Thyroid gland (tissue), 4 donors: Measurements from ENCODE around the gene SLC5A8. TPM values are rescaled to one million over a fixed set of nuclear protein-coding genes. Genes with fewer than 3 reads are reported as not detected.
A peak's percentile ranks its signal among the peaks of the same experiment; 100 is the strongest.
"Not testable (repeated sequence)": the region's sequence is repeated elsewhere in the genome, so short reads cannot be mapped to it uniquely, and the experiment has no call there.

Experiments used
- DNase-seq, 2 donors: peaks; one replicate each; pipeline ENCODE4 v3.0.0-alpha.2; 2019
- H3K27ac ChIP-seq, 3 donors: fragments of 200-600 bp; sonication (generic); 1 replicate in 2 of 3; 2 replicates in 1 of 3; pipeline ENCODE4 v1.5.1; 2016 to 2019; ENCODE audit warnings: mild to moderate bottlenecking in 1 of 3, moderate library complexity in 1 of 3
- H3K27me3 ChIP-seq: fragments of 200-600 bp; sonication (generic); one replicate; pipeline ENCODE4 v1.5.1; 2019
- H3K36me3 ChIP-seq, 2 donors: fragments of 200-600 bp; sonication (generic); one replicate each; pipeline ENCODE4 v1.5.1; 2016 to 2019
- H3K4me1 ChIP-seq, 2 donors: fragments of 200-600 bp; sonication (generic); one replicate each; pipeline ENCODE4 v1.5.1; 2017 to 2019
- H3K4me3 ChIP-seq, 3 donors: fragments of 200-600 bp; sonication (generic); replicated peaks in 1 of 3; 1 replicate in 2 of 3; 2 replicates in 1 of 3; pipeline ENCODE4 v1.5.1; 2016; ENCODE audit warnings: mild to moderate bottlenecking in 1 of 3
- H3K9me3 ChIP-seq: fragments of 200-600 bp; sonication (generic); one replicate; pipeline ENCODE4 v1.5.1; 2017
- CTCF ChIP-seq, 6 experiments: fragments of 200-600 bp in 3 of 6; fragments of 450-650 bp in 3 of 6; sonication (generic) in 3 of 6; IDR thresholded peaks; one replicate each; pipeline ENCODE4 v1.5.1; 2016 to 2019; ENCODE audit warnings: antibody characterized with exemption in 6 of 6, mild to moderate bottlenecking in 2 of 6, inconsistent platforms in 1 of 6, moderate library complexity in 1 of 6
- POLR2A ChIP-seq, 2 donors: fragments of 450-650 bp; IDR thresholded peaks; one replicate each; pipeline ENCODE4 v1.6.1; 2017; ENCODE audit warnings: antibody characterized with exemption in 2 of 2, mild to moderate bottlenecking in 2 of 2, moderate library complexity in 1 of 2
- WGBS, 2 donors: methylation state at CpG; one replicate each; pipeline ENCODE4 v1.1.5; 2017; 5-methylcytosine and 5-hydroxymethylcytosine counted together
- intact Hi-C: fragments of 100-400 bp; cut with DNase I; formaldehyde crosslinking; loops from one replicate; pipeline ENCODE4 v1.15.1; 2023
- total RNA-seq, 4 donors: library from RNA; depleted of rRNA; stranded (reverse); fragments of >200 nt; gene quantifications; one replicate each; pipeline ENCODE4 v1.2.3, GENCODE V29; 2016

SLC5A8 gene
- total RNA-seq, 4 donors from 2014 or later: 51.3 to 114 (median 75.9) TPM

- TF ChIP-seq POLR2A (IDR thresholded peaks at IDR 0.05) (no peak), CTCF (IDR thresholded peaks at IDR 0.05) (no peak)
Measured at GRCh38 chr12:101165319-101165718, 44.7 kb downstream of the SLC5A8 start.

DNA sequence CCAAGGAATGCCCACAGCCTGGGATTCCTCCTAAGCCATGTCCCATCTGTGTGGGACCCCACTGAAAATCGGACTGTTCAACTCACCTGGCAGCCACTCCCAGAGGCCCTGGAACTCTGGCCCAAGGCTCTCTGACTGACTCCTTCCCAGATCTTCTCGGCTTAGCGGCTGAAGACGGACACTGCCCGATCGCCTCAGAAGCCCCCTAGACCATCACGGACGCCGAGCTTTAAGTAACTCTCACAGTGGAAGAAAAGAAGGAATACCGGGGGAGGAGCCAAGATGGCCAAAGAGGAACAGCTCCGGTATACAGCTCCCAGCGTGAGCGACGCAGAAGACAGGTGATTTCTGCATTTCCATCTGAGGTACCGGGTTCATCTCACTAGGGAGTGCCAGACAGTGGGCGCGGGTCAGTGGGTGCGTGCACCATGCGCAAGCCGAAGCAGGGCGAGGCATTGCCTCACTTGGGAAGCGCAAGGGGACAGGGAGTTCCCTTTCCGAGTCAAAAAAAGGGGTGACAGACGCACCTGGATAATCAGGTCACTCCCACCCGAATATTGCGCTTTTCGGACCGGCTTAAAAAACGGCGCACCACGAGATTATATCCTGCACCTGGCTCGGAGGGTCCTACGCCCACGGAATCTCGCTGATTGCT lies 64.1 kb downstream of the SLC5A8 start:
- H3K4me1 ChIP-seq, H3K27me3 ChIP-seq, H3K4me3 ChIP-seq, DNase-seq, H3K36me3 ChIP-seq, H3K9me3 ChIP-seq, intact Hi-C loops, H3K27ac ChIP-seq: not testable (repeated sequence)
- WGBS, 2 donors: 94 to 95% methylated on average over 34 to 35 of the region's 35 CpGs

More at GRCh38 chr12:101165319-101165718, 44.7 kb downstream of the SLC5A8 start:
- no peaks in the 10 kb centered on the region for H3K9me3 ChIP-seq
- intact Hi-C loops: no loop called here
- no peak overlapping the region for H3K4me3 ChIP-seq
- H3K27ac ChIP-seq: no peak overlapping the region
- no peaks in the 10 kb centered on the region for H3K27me3 ChIP-seq
- no peaks in the 10 kb centered on the region for H3K4me1 ChIP-seq
- peaks cover 7 to 11% of the 10 kb centered on the region in 2 donors for H3K36me3 ChIP-seq
- 88% methylated on average over 4 of the region's 4 CpGs for WGBS, 2 donors
- DNase-seq: no peak

GRCh38 chr12:101127521-101128219 lies 82.4 kb downstream of the SLC5A8 start:
- Histone ChIP-seq H3K36me3 (no peaks in the 10 kb centered on the region), H3K9me3 (no peaks in the 10 kb centered on the region), H3K4me3 (no peak overlapping the region), H3K4me1 (no peaks in the 10 kb centered on the region), H3K27ac (no peak overlapping the region), H3K27me3 (no peaks in the 10 kb centered on the region)
- WGBS, 2 donors: 70 to 76% methylated on average over 6 of the region's 6 CpGs
- peak in 1 of 2 donors; percentile 11 for DNase-seq
- TF ChIP-seq CTCF (IDR thresholded peaks at IDR 0.05): no peak
- intact Hi-C loops: no loop called here

- Histone ChIP-seq H3K9me3 (no peaks in the 10 kb centered on the region), H3K27ac (no peak overlapping the region), H3K4me3 (no peak overlapping the region), H3K4me1 (no peaks in the 10 kb centered on the region), H3K36me3 (no peaks in the 10 kb centered on the region), H3K27me3 (no peaks in the 10 kb centered on the region)
- intact Hi-C loops: no loop called here
- 89 to 93% methylated on average over 2 of the region's 2 CpGs for WGBS, 2 donors
- DNase-seq: no peak
- TF ChIP-seq POLR2A (IDR thresholded peaks at IDR 0.05): no peak
- no peak for TF ChIP-seq CTCF (IDR thresholded peaks at IDR 0.05)
Measured at GRCh38 chr12:101117842-101118241, 92.2 kb downstream of the SLC5A8 start.

DNA sequence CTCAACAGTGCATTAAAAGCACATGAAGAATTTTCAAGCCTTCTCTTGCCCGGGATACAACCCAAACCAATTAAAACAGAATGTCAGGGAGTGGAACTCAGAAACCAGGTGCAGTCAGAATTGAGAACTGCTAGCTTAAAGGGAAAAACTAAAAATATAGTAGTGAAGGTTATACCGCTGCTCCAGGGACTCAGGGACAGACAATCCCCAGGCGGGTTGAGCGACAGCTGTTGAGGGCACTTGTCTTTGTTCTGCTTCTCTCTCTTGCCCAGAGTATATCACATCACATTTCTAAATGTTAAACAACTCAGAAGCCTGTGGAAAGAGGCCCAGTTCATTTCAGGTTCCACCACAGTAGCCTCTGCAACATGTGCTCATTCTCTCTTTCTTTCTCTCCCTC lies 93.1 kb downstream of the SLC5A8 start:
- no peak overlapping the region for H3K4me3 ChIP-seq
- H3K27ac ChIP-seq: no peak overlapping the region
- intact Hi-C loops: no loop called here
- H3K4me1 ChIP-seq: no peaks in the 10 kb centered on the region
- TF ChIP-seq POLR2A (IDR thresholded peaks at IDR 0.05): no peak
- no peak for TF ChIP-seq CTCF (IDR thresholded peaks at IDR 0.05)
- WGBS, 2 donors: 35 to 45% methylated on average over 4 of the region's 4 CpGs
- no peaks in the 10 kb centered on the region for H3K27me3 ChIP-seq
- no peaks in the 10 kb centered on the region for H3K9me3 ChIP-seq
- peak in 1 of 2 donors; percentile 1 for DNase-seq
- H3K36me3 ChIP-seq: no peaks in the 10 kb centered on the region
